HG03378 (cell line): Measurements from ENCODE around the gene TPI1.

Source experiments
- ATAC-seq: cut with Tn5 transposase; IDR thresholded peaks from one replicate; pipeline ENCODE4 v1.9.1; 2021; ENCODE audit warnings: mild to moderate bottlenecking, moderate library complexity; ENCODE audit not compliant: unreplicated experiment

Gene TPI1

GRCh38 chr12:6916426-6917200, 49.3 kb downstream of the TPI1 start:
- ATAC-seq: no peak

- ATAC-seq: no peak
Observed at GRCh38 chr12:6917491-6918231, 50.3 kb downstream of the TPI1 start.

- ATAC-seq: no peak
Observed at GRCh38 chr12:6919588-6919987, 52.3 kb downstream of the TPI1 start.
